GM10266 (cell line): ENCODE data around the gene RASSF4.
"Not testable (repeated sequence)": the region's sequence is repeated elsewhere in the genome, so short reads cannot be mapped to it uniquely, and the experiment has no call there.

Source experiments
- DNase-seq: peaks from one replicate; pipeline ENCODE4 v3.0.0; 2012; ENCODE audit errors: extremely low spot score
- TF ChIP-seq, protein P1 (sequence below): IDR thresholded peaks from 2 replicates; pipeline ENCODE4 v1.5.1; 2012; ENCODE audit warnings: mild to moderate bottlenecking, low read depth; ENCODE audit not compliant: control insufficient read depth, insufficient read depth; ENCODE audit errors: missing control alignments

Gene RASSF4

DNA sequence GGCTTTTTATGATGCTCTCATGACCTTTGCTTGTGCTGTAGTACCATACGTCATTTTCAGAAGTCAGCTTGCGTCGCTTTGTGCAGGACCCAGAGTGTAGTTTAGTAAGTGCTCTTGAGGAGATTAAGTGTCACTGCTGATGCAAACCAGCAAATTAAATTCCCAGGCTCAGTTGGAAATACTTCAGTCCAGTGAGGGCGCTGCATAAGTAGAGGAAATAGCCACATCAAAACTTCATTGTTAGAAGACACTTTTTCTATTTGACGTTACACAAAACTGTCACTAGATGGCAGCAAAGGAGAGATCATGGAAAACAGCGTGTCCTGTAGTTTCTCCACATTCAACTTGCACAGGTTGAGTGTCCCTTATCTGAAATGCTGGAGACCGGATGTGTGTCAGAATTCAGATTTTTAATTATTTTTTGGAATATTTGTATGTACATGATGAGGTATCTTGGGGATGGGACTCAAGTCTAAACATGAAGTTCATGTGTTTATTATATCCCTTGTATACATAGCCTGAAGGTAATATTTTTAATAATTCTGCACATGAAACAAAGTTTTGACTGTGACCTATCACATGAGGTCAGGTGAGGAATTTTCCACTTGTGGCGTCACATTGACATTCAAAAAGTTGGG is 49.0 kb downstream of the RASSF4 start:
- peak; percentile 63 for DNase-seq
- TF ChIP-seq, protein P1, sequence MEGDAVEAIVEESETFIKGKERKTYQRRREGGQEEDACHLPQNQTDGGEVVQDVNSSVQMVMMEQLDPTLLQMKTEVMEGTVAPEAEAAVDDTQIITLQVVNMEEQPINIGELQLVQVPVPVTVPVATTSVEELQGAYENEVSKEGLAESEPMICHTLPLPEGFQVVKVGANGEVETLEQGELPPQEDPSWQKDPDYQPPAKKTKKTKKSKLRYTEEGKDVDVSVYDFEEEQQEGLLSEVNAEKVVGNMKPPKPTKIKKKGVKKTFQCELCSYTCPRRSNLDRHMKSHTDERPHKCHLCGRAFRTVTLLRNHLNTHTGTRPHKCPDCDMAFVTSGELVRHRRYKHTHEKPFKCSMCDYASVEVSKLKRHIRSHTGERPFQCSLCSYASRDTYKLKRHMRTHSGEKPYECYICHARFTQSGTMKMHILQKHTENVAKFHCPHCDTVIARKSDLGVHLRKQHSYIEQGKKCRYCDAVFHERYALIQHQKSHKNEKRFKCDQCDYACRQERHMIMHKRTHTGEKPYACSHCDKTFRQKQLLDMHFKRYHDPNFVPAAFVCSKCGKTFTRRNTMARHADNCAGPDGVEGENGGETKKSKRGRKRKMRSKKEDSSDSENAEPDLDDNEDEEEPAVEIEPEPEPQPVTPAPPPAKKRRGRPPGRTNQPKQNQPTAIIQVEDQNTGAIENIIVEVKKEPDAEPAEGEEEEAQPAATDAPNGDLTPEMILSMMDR, result peak; percentile 69

DNA sequence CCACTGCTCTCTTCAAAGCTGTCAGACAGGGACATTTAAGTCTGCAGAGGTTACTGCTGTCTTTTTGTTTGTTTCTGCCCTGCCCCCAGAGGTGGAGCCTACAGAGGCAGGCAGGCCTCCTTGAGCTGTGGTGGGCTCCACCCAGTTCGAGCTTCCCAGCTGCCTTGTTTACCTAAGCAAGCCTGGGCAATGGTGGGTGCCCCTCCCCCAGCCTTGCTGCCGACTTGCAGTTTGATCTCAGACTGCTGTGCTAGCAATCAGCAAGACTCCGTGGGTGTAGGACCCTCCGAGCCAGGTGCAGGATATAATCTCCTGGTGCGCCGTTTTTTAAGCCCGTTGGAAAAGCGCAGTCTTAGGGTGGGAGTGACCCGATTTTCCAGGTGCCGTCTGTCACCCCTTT is 55.0 kb downstream of the RASSF4 start:
- not testable (repeated sequence) for DNase-seq

- DNase-seq, result no peak
- TF ChIP-seq, protein P1, result no peak
Observed at GRCh38 chr10:45015590-45015989, 56.0 kb downstream of the RASSF4 start.

DNA sequence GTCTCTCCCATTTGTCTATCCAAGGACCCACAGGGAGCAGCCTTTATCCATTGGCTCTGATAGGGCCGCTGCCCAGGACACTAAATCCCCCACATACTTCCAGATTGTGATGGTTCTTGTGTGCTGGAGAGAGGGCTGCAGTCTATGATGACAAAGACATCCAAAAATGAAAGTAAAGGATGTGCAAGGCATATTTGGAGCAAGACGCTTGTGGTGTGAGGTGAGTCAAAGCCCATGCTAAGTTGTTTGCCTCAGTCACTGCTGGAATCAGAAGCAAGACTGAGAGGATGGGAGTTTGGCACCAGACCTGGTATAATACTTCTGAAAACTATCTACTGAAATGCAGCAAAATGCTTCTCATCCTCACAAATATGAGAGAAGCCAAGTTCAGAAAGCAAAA is 63.8 kb downstream of the RASSF4 start:
- no peak for DNase-seq
- TF ChIP-seq, protein P1, result no peak

GRCh38 chr10:45034301-45034700 is 74.7 kb downstream of the RASSF4 start:
- no peak for DNase-seq
- TF ChIP-seq, protein P1, result no peak

- TF ChIP-seq, protein P1, result no peak
- DNase-seq, result no peak
Observed at GRCh38 chr10:45035673-45036072, 76.1 kb downstream of the RASSF4 start.

- DNase-seq, result no peak
- TF ChIP-seq, protein P1, result no peak
Observed at GRCh38 chr10:45040921-45041542, 81.4 kb downstream of the RASSF4 start.
